ENCODE data around the gene TBC1D22A.

Gene TBC1D22A

DNA sequence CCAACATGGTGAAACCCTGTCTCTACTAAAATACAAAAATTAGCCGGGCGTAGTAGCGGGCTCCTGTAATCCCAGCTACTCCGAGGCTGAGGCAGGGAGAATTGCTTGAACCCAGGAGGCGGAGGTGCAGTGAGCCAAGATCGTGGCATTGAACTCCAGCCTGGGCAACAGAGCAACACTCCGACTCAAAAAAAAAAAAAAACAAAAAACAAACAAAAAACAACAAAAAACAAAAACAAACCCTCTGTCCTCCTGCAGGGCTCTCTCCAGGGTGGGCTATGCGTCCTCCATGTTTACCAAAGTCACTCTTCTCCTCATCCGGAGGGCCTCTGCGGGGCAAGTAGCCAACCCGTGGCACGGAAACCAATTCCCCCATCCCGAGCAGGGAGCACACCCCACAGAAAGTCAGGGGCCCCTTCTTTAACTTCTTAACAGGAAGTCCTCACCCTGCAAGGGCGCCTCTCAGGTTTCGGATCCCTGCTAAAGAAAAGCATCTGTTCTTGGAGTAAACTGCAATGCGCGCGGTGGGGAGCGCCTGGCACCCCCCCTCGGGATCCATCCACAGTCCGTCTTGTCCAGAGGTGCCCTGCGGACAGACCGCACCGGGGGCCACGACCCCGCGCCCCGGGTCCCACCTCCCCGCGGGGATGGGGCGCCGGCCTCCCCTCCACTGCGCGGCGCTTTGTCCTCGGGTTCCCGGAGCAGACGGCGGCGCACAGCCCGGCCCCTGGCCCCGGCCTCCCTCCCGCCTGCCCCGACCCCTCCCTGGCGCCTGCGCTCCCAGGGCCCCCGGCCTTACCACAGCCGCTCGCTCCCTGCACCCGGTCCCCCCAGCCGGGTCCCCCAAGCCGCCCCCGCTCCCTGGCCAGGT is 25.1 kb upstream of the TBC1D22A start:
- ATAC-seq, result peak; percentile 14 to 18

DNA sequence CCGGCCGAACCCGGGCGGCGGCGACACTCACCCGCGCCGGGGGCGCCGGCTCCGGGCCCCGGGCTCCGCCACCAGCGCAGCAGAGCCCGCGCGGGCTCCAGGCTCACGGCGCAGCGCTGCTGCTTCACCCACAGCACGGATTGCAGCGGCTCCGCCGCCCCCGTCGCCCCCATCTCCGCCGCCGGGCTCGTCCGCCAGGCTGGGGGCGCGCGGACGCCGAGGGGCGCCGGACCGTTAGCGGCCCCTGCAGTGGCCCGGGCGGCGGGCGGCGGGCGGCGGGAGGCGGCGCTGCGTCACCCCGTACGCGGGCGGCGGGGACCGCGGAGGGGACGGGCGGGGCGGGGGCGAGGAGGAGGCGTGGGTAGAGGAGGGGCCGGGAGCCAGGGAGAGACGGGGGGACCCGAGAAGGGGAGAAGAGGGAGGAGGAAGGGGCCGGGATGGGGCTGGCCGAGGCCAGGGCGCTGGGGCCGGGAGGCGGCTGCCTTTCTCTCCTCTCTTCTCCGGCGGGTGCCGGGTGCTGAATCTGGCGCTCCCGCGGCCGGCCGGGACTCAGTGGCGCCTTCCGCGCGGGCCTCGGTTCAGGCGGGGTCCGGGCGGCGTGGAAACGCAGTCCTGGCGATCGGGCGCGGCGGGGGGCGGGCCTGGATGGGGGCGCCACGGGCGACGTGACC is 24.3 kb upstream of the TBC1D22A start, which contains the start of gene CERK:
CERK (minus strand) TSS at position 277 of the 671 bp plus-strand sequence; CDS start at position 173, 104 bp downstream.
- peak; percentile 49 to 71 for ATAC-seq

DNA sequence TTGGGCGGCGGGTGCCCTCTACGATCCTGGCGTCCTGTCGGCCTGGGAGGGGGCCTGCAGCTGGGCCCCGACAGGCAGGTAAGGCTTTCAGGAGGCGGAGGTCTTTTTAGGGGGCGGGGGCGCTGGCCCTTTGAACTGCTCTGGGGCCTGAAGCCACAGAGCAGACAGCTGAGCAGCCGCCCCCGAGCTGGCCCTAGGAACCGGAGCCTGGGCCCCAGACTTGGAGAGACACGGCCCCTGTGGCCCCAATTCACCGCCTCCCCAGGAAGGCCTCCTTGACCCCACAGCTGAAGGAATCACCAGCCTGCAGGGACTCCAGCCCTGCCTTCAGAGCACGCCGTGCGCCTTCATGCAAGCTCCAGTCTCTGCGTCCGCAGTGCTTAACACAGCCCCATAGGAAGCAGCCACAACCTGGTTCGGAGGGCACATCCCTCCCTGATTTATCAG is 23.8 kb upstream of the TBC1D22A start:
- ATAC-seq, result no peak

DNA sequence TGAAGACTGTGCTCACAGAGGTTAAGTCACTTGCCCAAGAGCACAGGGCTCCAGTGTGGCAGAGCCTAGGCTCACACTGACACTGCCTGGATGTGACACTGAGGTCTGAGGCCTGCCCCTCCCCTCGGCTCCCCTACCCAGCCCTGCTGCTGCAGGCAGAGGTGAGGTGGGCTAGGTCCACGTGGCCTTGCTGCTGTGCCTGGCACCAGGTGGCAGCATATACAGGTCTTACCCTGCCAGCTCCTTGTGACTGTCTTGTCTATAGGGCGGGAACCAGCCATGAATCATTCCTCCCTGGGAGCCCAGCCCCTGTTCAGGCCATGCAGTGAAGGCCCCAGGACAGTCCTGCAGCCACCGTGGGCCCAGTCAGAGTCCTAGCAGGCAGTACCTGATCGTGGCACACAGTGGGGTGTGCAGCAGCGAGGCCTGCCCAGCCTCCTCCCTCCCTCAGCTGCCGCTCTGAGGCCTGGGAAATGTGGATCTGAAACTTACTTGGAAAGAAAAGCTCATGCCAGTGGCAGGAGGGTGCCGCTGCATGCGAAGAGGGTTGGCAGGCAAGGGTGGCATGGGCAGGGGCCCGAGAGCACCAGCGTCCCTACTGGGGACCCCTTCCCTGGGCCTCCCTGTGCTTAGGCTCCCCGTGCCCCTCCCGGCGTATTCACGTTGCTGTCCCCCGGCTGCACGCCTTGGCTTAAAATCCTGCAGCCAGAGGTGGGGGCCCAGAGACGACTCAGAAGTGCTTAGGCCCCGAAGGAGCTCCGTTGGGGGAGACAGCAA is 23.2 kb upstream of the TBC1D22A start:
- peak; percentile 10 to 76 for ATAC-seq

DNA sequence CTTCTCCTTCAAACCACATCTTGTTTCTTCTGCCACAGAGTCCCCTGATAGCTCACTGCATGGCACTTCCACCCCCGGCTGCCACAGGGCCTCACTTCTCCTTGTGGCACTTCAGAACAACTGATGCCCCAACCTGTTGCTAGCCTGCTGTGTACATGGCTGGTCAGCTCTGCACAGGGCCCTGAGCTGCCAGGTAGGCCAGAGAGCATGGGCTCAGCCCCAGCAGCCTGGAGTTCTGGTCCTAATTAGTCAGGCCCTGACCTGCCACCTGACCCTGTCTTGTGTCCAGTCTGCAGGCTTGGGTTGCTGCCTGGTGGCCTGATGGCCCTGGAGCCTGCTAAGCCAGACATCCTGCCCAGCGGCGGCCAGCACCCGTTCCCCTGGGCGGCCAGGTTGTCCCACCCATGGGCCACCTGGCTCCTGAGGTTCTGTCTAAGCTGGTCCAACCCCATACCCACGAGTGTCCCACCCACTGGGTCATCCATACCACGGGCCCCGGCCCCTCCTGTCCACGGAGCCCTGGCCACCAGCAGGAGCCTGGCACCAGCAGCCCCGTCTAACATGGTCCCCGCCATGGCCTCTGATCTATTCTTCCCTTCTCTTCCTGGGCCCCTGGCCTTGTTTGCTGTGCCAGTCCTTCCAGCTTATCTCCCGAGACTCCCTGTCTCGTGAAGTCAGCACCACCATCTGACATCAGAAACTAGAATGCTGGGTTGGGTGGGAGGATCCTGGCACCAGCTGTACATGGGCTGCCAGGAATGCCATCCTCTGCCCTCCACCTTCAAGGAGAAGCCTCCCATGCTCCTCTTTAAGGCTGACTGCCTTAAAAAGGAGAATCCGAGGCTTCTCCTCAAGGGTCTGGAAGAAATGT is 21.3 kb upstream of the TBC1D22A start:
- ATAC-seq, result no peak

DNA sequence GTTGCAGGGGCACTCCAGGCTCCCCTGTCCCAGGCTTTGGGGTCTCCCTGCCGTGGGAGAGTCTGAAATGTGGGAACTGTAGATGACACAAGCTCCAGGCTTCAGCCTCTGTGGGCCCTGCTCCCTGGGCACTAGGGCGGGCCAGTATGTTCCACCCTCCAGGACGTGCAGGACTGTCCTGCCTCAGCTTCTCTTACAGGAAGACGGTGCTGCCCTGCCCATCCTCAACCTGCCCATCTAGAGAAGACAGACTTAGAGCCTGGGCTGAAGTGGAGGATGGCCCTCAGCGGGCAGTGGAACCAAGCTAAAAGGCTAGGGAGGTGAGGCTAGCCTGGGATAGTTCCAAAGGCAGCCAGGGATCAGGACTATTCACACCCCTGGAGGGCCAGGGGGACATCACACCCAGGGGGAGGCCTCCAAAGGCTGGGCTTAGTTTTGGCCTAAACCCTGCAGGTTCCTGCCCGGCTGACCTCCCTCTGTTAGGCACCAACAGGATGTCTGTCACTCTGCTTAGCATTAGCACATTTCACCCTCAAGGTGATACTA is 20.4 kb upstream of the TBC1D22A start:
- no peak for ATAC-seq

DNA sequence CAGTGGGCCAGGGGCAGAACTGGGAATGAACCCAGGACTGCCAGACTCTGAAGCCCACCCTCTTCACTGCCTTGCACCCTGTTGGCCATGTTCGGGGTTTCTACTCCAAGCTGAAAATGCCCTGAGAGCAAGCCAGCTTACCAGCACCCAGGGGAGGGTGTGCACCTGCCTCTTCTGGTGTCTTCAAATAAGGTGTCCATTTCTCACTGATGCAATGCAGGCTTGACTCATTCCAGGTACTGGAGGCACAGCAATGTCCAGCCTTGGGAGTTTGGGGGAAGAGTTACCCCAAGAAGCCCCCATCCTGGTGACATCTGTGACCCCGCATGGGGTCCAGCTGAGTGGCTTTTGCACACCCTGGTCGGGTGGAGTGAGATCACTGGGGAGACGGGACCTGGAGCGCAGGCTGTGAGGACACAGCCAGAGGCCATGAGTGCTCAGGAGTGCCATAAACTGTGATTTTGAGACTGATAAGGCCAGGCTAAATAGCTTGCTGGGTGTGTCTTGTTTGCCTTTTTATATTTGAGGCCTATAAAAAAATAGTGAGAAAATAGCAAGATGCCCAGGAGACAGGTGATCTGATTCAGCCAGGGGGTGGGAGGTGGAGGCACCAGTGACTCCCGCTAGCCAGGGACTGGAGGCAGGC is 19.8 kb upstream of the TBC1D22A start:
- no peak for ATAC-seq

DNA sequence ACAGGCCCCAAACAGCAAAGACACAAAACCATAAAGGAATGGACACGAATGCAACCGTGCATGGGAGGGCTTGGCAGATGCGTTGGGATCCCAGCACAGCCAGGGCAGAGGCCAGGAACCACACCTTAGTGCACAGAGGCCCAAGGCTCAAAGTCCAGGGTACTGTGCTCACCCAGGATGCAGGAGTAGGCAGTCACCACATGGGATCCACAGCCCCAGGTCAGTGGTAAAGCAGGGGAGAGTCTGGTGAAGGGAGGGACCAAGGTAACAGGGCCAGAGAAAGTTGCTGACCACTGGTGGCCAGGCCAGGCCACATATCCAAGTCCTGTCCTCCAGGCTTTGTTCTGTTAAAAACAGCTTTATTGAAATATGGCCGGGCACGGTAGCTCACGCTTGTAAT is 17.9 kb upstream of the TBC1D22A start:
- ATAC-seq, result no peak

DNA sequence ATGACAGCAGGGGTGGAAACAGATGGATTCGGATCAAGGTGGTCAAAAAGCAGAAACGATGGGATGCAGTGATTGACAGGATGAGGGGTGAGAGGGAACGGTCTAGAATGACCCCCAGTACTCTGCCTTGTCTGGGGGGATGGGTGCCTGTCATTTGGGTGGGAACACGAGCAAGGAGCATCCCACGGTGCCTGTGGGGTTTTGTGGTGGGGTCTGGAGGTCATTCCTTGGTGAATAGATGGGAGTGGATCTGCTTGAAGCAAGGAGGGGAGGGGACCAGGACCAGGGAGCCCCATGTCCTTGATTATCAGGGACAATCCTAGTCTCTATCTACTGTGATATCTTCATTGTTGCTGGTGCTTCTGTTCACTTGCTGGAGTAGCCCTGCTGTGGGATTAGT is 16.3 kb upstream of the TBC1D22A start:
- no peak for ATAC-seq

DNA sequence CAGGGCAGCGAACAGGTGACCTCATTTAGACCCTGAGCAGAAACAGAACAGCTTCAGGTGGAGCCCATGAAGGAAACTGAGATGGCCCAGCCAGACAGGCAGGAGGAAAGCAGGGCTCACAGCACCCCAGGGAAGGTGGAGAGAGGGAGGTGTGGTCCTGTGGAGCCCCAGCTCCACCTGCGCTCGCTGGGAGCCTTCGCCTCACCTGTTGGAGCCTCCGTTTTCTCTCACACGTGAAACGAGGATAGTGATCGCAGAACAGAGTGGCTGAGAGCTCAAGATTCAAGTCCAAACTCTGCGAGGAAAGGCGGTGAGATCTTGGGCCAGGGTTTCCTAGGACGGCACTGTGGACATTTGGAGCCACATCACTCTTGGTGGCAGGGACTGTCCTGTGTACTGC is 15.8 kb upstream of the TBC1D22A start:
- ATAC-seq, result no peak

DNA sequence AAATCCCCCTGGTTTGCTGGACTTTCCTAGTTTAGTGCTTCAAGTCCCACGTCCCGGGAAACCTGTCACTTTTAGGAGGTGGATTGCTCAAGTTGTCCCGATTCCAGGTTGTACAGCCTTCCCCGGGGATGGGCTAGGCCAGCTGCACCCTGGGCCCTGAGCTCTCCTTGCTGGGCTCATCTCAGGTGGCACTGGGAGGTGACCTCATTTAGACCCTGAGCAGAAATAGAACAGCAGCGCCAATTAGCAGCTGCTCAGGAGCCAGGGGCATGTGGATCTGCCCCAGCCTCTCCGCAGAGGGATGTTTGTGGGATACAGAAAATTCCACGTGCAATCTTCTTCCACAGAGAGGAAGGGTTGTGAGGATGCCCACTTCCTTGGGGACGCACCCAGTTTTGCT is 14.8 kb upstream of the TBC1D22A start:
- no peak for ATAC-seq

DNA sequence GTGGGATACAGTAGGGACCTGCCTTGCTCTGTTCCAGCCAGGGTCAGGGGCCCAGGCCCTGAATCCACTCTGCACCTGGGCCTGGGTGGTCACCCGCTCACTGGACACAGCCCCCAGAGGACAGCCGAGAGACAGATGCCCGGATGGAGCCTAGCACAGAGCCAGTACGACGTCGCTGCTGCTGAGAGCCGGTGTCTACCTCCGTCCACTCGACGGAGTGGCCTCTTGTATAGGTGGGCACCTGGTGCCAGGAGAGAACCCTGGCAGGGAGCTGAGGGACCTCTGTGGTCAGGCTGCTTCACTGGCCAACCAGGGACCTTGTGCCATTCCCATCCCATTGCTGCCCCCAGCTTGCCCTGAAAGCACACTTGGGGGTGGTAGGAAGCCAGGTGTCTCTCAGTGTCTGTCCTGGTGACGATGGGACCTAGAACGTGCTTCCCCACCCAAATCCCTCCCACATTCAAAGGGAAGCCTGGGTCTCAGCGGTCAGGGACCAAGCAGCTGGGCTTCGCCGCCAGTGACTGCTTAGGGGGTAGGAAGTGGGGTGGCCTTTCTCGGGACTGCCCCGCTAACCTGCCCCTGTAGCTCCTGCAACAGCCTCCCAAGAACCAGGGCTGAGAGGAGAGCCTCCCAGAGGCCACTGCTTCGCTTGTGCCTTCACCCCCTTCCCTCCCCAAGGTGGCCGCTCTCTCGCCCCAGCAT is 14.1 kb upstream of the TBC1D22A start:
- ATAC-seq, result no peak

DNA sequence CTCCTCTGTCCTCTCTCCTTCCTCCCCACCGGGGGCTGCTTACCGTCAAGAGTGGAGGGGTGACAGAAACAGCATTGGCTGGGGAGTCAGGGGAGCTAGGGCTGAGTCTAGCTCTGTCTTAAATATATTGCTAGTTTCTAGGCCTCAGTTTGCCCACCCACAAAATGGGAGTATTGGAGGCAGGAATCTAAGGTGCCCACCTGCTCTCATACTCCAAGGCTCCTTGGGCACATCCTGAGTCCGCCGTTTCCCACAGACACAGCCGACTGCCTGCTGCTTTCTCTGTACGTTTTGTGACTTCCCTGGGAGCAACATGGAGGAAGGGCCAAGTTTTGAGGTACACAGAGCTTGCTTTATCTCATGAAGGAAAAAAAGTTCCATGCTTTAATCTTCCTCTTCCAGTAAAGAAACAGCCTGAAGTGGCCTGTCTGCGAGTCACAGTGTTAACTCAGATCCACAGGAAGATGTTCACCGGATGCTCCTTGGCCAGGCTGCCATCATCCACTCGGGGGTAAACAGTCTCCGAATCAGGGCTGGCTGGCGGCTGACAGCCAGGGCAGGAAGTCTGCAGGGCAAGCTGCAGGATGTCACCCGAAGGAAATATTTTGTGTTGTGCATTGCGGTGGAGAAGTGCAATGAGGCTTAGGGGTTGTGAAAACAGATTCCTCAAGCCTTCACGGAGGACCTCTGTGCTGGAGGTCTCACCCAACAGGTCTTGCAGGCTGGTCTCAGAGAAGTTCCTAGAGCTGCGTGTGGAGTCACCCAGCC is 13.4 kb upstream of the TBC1D22A start:
- ATAC-seq, result peak; percentile 63 to 76

DNA sequence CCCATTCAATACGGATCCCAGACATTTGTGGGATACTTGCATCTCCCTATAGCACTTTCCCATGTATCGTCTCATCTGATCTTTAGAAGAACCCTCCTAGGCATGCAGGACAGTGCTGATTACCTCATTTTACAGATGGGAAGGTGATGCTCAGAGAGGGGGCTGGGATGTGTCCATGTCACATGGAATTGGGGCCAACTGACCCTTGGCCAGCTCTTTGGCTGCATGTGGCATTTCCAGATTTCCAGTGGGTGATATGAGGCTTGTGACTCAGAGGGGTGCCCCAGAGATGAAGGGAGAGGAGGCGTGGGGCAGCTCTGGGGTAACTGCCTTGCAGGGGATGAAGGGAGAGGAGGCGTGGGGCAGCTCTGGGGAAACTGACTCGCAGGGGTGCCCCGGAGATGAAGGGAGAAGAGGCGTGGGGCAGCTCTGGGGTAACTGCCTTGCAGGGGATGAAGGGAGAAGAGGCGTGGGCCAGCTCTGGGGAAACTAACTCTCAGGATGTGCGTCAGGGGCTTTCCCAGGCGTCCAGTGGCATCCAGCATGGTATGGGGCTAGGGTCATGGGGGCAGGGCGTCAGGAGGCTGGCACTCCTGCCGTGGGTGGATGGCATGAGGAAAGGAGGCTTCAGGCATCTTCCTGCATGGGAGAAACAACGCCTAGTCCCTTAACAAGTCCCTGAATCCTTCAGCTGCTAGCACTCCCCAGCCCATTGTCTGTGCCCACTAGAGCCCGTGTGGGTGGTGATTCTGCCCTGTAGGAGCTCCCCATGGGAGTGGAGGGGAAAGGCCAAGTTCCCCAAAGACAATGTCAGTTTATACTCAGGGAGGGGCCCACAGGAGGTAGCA is 12.5 kb upstream of the TBC1D22A start:
- no peak for ATAC-seq

DNA sequence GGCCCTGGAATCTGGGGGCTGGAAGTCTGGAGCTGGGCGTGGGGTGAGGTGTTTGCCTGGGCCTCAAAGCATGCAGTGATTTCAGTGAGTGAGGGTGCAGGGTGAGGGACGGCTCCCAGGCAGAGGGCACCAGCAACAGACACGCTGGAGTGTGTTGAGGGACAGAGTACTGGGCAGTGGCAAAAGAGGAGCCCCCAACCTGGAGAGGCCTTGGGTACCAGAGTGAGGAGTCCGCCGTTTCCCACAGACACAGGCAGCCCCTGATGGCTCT is 12.0 kb upstream of the TBC1D22A start:
- no peak for ATAC-seq

DNA sequence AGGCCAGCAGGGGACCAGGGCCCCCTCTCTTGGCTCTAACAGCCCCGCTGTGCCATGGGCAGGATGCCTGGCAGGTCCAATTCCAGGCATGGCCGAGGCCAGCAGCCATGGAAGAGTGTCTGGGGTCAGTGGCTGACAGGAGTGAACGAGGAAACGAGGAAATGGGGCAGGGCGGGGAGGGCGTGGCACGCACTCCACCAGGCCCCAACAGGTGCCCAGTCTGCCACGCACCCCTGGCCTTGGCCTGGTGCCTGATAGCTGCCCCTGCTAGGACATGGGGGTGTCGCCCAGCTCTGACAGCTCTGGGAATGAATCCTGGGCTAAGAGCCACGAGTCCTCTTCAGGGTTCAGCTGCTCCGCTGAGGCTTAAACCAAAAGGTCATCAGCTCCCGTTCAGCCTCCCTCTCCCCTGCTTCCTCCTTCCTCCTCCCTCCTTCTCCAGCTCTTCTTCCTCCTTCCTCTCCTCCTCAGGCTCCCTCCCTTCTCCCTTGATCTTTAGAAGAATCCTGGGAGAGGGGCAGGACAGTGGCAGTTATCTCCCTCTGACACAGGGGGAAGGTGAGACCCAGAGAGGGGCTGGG is 11.5 kb upstream of the TBC1D22A start:
- ATAC-seq, result no peak

DNA sequence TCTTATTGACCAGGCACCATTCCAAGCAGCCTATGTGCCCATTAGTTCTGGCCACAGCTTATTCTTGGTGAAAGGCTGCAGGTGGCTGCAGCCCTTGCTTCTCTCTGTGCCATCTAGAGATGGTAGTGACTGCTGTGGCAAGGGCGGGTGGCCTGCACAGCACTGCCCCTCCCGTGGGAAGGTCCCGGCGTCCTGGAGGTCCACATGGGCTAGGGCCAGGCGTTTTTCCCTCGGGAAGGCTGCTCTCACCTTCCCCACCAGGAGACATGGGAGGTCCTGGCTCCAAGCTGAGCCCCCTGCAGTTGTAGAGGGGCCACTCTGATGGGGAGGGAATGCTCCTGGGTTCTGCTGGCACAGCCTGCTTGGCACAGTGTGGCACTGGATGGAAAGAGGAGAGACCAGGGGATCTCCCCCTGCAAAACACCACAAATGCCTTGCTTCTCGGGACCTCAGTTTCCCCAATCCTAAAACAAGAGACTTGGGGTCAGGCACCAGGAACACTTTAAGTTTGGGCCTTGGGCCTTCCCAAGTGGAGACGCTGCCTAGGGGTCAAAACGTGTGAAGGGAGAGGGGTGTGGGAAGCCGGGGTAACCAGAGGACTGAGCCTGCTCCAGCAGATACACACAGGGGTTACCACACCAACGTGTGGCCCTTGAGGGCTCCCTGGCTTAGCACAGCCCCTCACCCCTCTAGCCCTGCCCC is 10.0 kb upstream of the TBC1D22A start:
- no peak for ATAC-seq

DNA sequence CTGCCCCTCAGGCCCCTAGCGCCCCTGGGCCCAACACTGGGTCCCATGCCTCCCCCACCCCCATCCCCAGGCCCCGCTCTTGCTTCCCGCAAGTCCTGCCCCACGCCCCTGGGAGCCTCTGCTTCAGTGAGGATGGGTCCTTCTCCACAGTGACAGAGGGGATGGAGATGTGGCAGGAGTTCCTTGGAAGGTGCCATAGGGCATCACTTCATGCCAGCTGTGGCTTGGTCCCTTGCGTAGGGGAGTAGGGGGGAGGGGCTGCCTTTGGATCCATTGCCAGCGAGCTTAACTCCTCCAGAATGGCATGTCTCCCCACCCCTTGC is 9.5 kb upstream of the TBC1D22A start:
- no peak for ATAC-seq
